ENCODE data around the gene NT5C3B. TPM values are rescaled to one million over a fixed set of nuclear protein-coding genes. Genes with fewer than 3 reads are reported as not detected.

The NT5C3B gene
- total RNA-seq, 1 donor from 2014 or later: 59.9 TPM

DNA sequence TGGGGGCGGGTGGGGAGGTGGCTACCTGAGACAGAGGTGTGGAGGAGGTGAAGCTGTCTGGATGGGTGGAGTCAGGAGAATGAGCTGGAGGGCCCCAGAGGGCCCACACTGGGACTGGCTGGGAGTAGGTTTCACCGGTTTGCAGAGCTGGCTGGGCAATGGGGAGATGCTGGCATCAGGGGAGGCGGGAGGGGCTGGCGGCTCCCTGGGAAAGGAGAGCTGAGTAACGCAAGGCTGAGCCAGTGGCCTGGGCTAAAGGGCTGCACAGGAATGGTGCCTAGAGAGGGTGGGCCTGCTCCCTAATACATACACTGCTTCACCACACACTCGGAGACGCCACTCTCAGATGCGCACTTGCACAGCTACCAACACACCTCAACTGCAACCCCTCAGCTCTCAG, 36.7 kb downstream of the NT5C3B start:
- no peaks in the 10 kb centered on the region for H3K9me3 Mint-ChIP-seq
- no peak overlapping the region for H3K4me3 Mint-ChIP-seq (ENCODE audit: low read depth)
- H3K27me3 Mint-ChIP-seq (ENCODE audit: low read depth): no peaks in the 10 kb centered on the region
- H3K27ac Mint-ChIP-seq: no peak overlapping the region
- peaks cover 8% of the 10 kb centered on the region for H3K4me1 Mint-ChIP-seq (ENCODE audit: low read depth)
- no peak for DNase-seq (ENCODE audit: low spot score)
- H3K36me3 Mint-ChIP-seq (ENCODE audit: low read depth): no peaks in the 10 kb centered on the region
- intact Hi-C loops (cut with micrococcal nuclease): no loop called here

DNA sequence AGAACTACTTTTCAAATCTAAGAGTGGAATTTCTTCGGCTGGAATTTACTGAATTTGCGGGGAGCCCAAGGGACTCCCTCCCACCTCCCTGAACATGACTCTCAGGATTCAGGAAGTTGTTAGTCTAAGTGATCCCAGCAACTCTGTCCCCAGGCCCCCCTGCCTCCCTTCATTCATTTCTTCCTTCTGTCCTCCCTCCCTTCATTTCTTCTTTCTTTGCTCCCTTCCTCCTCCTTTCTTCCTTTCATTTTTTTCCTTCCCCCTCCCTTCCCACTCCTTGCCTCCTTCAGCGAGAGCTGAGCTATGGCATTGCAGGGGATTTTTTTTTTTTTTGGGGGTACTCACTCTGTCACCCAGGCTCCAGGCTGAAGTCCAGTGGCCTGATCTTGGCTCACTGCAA, 38.7 kb downstream of the NT5C3B start:
- peaks cover 4% of the 10 kb centered on the region for H3K4me1 Mint-ChIP-seq (ENCODE audit: low read depth)
- H3K4me3 Mint-ChIP-seq (ENCODE audit: low read depth): no peak overlapping the region
- no peaks in the 10 kb centered on the region for H3K36me3 Mint-ChIP-seq (ENCODE audit: low read depth)
- no peaks in the 10 kb centered on the region for H3K27me3 Mint-ChIP-seq (ENCODE audit: low read depth)
- H3K27ac Mint-ChIP-seq: no peak overlapping the region
- intact Hi-C loops (cut with micrococcal nuclease): no loop called here
- no peaks in the 10 kb centered on the region for H3K9me3 Mint-ChIP-seq
- no peak for DNase-seq (ENCODE audit: low spot score)

- no peaks in the 10 kb centered on the region for H3K27me3 Mint-ChIP-seq (ENCODE audit: low read depth)
- no peak overlapping the region for H3K27ac Mint-ChIP-seq
- no peak for DNase-seq (ENCODE audit: low spot score)
- intact Hi-C loops (cut with micrococcal nuclease): no loop called here
- H3K4me1 Mint-ChIP-seq (ENCODE audit: low read depth): no peaks in the 10 kb centered on the region
- no peaks in the 10 kb centered on the region for H3K9me3 Mint-ChIP-seq
- no peaks in the 10 kb centered on the region for H3K36me3 Mint-ChIP-seq (ENCODE audit: low read depth)
- H3K4me3 Mint-ChIP-seq (ENCODE audit: low read depth): no peak overlapping the region
These were observed 39.7 kb downstream of the NT5C3B start for GRCh38 chr17:41796121-41796895.

DNA sequence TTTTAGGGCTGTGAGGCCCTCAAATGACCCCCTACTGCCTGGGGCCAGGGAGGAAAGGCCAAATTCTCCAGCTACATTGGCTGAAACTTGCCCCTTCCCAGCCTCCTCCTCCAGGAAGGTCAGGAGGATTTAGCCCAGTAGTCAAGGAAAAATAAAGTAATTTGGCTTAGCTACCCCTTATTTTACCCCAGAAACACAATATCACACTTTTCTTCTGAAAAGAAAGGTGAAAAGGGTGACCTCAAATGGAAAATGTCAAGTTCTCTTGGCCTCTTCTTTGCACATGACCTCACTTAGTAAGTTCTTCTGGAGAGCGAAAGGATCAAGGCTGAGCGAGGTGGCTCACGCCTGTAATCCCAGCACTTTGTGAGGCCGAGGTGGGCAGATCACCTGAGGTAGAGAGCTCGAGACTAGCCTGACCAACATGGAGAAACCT, 41.5 kb downstream of the NT5C3B start:
- intact Hi-C loops (cut with micrococcal nuclease): no loop called here
- Mint-ChIP-seq H3K27ac (no peak overlapping the region), H3K9me3 (no peaks in the 10 kb centered on the region), H3K4me3 (ENCODE audit: low read depth) (no peak overlapping the region), H3K4me1 (ENCODE audit: low read depth) (no peaks in the 10 kb centered on the region), H3K36me3 (ENCODE audit: low read depth) (no peaks in the 10 kb centered on the region), H3K27me3 (ENCODE audit: low read depth) (peaks cover 2% of the 10 kb centered on the region)
- DNase-seq (ENCODE audit: low spot score): no peak

- DNase-seq (ENCODE audit: low spot score): no peak
- Mint-ChIP-seq H3K27me3 (ENCODE audit: low read depth) (peaks cover 4% of the 10 kb centered on the region), H3K4me1 (ENCODE audit: low read depth) (no peaks in the 10 kb centered on the region), H3K27ac (no peak overlapping the region), H3K9me3 (no peaks in the 10 kb centered on the region), H3K36me3 (ENCODE audit: low read depth) (no peaks in the 10 kb centered on the region), H3K4me3 (ENCODE audit: low read depth) (no peak overlapping the region)
- intact Hi-C loops (cut with micrococcal nuclease): no loop called here
These were observed 42.1 kb downstream of the NT5C3B start for GRCh38 chr17:41793784-41794539.

DNA sequence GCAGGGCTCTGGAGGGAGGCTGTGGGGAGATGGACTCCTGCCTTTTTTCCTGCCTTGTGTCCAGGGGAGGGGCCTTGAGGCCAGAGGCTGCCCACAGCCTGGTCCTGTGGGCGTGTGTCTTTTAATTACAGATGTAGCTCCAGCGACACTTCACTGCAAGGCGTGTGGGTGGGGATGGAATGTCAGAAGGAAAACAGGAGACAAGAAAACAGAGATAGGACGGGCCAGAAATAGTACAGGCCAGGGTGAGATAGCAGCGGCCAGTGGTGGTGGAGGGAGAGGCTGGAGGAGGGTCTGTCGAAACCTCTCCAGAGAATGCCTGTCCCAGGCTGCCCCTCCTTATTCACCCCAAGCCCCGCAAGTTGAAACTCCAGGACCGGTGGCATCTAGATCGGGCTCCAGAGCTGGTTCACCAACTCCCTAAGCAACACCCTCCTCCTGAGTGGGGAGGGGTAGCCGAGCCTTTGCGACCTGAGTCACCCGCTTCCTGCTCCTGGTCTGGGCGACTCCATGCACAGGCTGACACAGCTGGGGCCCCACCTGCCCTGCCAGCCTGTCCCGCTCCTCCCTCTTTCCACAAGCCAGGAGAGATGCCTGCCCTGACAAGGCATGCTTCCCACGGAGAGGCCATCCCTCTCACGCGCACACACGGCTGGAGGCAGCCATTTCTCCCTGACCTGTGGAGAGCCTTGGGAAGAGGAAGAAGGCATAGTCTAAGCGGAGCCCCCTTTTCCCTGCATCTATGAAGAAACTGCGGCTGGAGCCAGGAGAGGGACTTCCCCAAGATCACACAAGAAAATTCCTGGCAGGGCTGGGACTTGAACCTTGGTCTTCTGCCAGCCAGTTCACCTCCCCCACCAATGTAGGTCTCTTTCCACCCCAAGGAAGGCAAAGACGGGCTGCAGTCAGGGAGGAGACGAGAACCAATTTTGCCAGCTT, 42.9 kb downstream of the NT5C3B start:
- Mint-ChIP-seq H3K4me1 (ENCODE audit: low read depth) (peaks cover 3% of the 10 kb centered on the region), H3K9me3 (no peaks in the 10 kb centered on the region), H3K27me3 (ENCODE audit: low read depth) (peaks cover 6% of the 10 kb centered on the region), H3K4me3 (ENCODE audit: low read depth) (no peak overlapping the region), H3K36me3 (ENCODE audit: low read depth) (no peaks in the 10 kb centered on the region), H3K27ac (no peak overlapping the region)
- no peak for DNase-seq (ENCODE audit: low spot score)
- intact Hi-C loops (cut with micrococcal nuclease): no loop called here

DNA sequence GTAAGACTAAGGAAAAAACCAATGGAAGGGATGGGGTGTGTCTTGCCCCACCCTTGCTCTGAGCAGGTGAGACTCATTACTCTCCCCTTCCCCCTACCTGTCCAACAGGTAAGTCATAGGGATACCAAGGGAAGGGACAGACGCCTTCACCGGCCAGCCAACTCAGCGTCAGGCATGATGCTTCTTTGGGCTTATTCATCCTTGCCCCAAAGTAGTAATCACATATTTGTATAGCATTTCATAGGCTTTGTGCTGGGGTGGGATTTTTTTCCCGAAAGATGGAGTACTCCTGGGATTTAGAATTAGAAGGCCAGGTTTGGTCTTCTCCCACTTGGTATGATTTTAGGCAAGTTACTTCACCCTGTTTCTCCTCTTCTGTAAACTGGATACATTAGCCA, 49.0 kb downstream of the NT5C3B start:
- H3K36me3 Mint-ChIP-seq (ENCODE audit: low read depth): no peaks in the 10 kb centered on the region
- H3K27me3 Mint-ChIP-seq (ENCODE audit: low read depth): peaks cover 34% of the 10 kb centered on the region
- intact Hi-C loops (cut with micrococcal nuclease): no loop called here
- H3K4me3 Mint-ChIP-seq (ENCODE audit: low read depth): peak overlapping the region; percentile 37
- H3K4me1 Mint-ChIP-seq (ENCODE audit: low read depth): peaks cover 17% of the 10 kb centered on the region
- no peaks in the 10 kb centered on the region for H3K9me3 Mint-ChIP-seq
- DNase-seq (ENCODE audit: low spot score): no peak
- H3K27ac Mint-ChIP-seq: no peak overlapping the region

GRCh38 chr17:41786227-41787020, 49.6 kb downstream of the NT5C3B start, which contains the start of gene JUP:
JUP (minus strand) TSS chr17:41786711; CDS start chr17:41771854, 14,857 bp downstream.
- DNase-seq (ENCODE audit: low spot score): peak; percentile 89
- Mint-ChIP-seq H3K9me3 (no peaks in the 10 kb centered on the region), H3K27ac (no peak within 1 kb of the TSS), H3K27me3 (ENCODE audit: low read depth) (peaks cover 34% of the 10 kb centered on the region), H3K4me3 (ENCODE audit: low read depth) (peak within 1 kb of the TSS; percentile 39), H3K4me1 (ENCODE audit: low read depth) (peaks cover 17% of the 10 kb centered on the region), H3K36me3 (ENCODE audit: low read depth) (no peaks in the 10 kb centered on the region)
- intact Hi-C loops (cut with micrococcal nuclease): no loop called here

DNA sequence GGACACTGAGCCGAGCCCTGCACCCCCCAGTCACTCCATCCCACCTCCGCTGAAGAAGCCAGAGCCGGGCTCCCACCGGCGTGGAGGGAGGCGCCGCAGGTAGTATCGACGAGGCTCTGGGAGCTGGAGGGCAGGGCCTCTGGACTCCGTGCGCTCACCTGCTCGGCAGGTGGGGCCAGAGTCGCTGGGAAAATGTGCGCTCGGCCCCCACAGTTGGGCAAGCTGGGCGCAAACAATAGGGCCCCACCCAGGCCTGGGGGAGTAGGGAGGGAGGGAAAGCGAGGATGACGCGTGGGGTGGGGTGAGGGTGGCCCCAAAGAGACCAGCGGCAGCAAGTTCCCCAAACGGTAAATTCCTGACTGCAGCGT, 50.2 kb downstream of the NT5C3B start:
- Mint-ChIP-seq H3K4me3 (ENCODE audit: low read depth) (no peak overlapping the region), H3K27ac (no peak overlapping the region), H3K36me3 (ENCODE audit: low read depth) (no peaks in the 10 kb centered on the region), H3K27me3 (ENCODE audit: low read depth) (peaks cover 34% of the 10 kb centered on the region), H3K9me3 (no peaks in the 10 kb centered on the region), H3K4me1 (ENCODE audit: low read depth) (peaks cover 17% of the 10 kb centered on the region)
- intact Hi-C loops (cut with micrococcal nuclease): no loop called here
- DNase-seq (ENCODE audit: low spot score): no peak

DNA sequence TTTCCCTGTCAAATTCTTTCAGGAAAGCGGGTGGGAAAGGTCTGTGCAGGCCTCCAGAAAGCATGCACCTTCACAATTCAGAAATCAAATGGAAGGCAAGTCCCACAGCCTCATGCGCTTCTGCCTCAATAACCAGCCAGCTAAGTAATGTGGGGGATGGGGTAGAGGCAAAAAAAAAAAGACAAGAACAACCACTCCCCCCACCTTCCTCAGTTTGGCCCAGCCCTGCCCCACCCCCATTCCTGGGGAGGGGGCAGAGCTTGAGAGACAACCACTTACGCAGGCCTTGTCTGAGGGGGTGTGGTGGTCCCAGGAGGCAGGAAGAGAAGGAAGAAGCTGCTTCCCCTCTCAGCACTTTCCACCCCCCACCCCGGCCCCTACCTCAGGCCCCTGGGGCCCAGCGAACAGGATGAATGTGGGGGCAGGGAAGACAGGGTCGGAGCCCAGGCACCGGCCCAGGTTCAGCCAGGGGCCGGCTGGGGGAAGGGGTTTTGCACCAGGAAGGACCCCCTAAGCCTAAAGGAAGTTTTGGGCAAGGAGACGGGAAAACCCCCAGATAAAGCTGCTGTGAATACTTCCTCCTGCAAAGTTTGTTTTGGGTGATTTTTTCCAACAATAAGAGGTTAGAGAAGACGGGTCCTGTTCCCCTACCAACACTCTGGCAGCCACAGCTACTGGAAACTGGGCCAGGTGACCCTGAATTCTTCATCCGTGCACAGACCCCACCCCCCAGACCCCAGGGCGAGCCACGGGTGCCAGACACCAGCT, 50.8 kb downstream of the NT5C3B start:
- peaks cover 17% of the 10 kb centered on the region for H3K4me1 Mint-ChIP-seq (ENCODE audit: low read depth)
- H3K27me3 Mint-ChIP-seq (ENCODE audit: low read depth): peaks cover 34% of the 10 kb centered on the region
- no peaks in the 10 kb centered on the region for H3K36me3 Mint-ChIP-seq (ENCODE audit: low read depth)
- peak overlapping the region; percentile 39 for H3K4me3 Mint-ChIP-seq (ENCODE audit: low read depth)
- intact Hi-C loops (cut with micrococcal nuclease): no loop called here
- no peaks in the 10 kb centered on the region for H3K9me3 Mint-ChIP-seq
- no peak overlapping the region for H3K27ac Mint-ChIP-seq
- DNase-seq (ENCODE audit: low spot score): no peak

DNA sequence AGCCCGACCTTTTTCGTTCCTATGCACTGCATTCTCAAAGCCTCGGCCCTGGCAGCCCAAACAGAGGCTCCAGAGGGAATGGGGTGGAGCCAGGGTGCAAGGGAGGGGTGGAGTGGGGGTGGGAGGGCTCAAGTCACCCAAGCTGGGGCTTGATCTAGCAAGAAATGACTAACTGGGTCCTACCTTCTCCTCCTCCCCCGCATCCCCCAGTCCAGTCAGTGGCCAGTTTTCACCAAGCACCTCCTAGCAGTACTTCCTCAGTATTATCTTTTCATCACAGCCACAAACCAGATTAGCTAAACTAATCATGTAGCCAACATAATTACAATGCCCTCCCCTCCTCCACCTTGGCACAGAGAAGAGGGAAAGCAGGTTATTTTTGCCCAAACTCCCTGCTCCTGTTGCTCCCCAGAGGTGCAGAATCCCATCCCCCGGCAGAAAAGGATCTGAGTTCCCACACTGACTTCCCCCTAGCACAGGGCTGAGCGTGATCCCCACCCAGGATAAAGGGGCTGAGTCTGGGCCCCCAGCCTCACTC, 51.8 kb downstream of the NT5C3B start:
- no peak overlapping the region for H3K27ac Mint-ChIP-seq
- DNase-seq (ENCODE audit: low spot score): no peak
- H3K27me3 Mint-ChIP-seq (ENCODE audit: low read depth): peaks cover 32% of the 10 kb centered on the region
- H3K9me3 Mint-ChIP-seq: no peaks in the 10 kb centered on the region
- intact Hi-C loops (cut with micrococcal nuclease): no loop called here
- H3K36me3 Mint-ChIP-seq (ENCODE audit: low read depth): no peaks in the 10 kb centered on the region
- H3K4me1 Mint-ChIP-seq (ENCODE audit: low read depth): peaks cover 17% of the 10 kb centered on the region
- H3K4me3 Mint-ChIP-seq (ENCODE audit: low read depth): no peak overlapping the region
